ENCODE measurements around the gene FAM81B. TPM values are rescaled to one million over a fixed set of nuclear protein-coding genes. Genes with fewer than 3 reads are reported as not detected.

The FAM81B gene
- total RNA-seq, 1 donor from 2014 or later, result 2.4 TPM

DNA sequence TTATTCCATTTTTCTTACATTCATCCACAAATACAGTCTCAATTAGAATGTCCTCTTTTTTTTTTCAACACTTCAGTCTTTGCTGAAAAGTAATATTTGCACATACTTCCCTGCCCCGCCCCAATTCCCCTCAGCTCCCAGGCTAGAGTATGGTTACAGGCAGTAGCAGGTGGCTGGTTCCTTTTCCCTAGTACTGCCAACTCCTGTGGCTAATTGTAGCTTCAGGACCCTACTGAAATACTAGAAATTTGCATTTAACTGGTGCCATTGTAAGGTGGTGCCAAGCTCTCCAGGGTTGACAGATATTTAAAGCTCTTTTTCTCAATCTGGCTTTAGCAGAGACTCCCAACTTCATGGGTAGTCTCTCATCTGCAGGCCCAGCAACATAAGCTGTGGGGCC, 80.3 kb downstream of the FAM81B start:
- peaks cover 5% of the 10 kb centered on the region for H3K4me1 Mint-ChIP-seq (ENCODE audit: unreplicated experiment)
- no peaks in the 10 kb centered on the region for H3K27me3 Mint-ChIP-seq
- TF ChIP-seq, protein P1, sequence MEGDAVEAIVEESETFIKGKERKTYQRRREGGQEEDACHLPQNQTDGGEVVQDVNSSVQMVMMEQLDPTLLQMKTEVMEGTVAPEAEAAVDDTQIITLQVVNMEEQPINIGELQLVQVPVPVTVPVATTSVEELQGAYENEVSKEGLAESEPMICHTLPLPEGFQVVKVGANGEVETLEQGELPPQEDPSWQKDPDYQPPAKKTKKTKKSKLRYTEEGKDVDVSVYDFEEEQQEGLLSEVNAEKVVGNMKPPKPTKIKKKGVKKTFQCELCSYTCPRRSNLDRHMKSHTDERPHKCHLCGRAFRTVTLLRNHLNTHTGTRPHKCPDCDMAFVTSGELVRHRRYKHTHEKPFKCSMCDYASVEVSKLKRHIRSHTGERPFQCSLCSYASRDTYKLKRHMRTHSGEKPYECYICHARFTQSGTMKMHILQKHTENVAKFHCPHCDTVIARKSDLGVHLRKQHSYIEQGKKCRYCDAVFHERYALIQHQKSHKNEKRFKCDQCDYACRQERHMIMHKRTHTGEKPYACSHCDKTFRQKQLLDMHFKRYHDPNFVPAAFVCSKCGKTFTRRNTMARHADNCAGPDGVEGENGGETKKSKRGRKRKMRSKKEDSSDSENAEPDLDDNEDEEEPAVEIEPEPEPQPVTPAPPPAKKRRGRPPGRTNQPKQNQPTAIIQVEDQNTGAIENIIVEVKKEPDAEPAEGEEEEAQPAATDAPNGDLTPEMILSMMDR (conservative IDR thresholded peaks at IDR 0.05), result no peak
- DNase-seq (ENCODE audit: extremely low spot score, unreplicated experiment), result no peak
- no peak overlapping the region for H3K4me3 Mint-ChIP-seq
- H3K36me3 Mint-ChIP-seq, result peaks cover 40% of the 10 kb centered on the region
- H3K9me3 Mint-ChIP-seq, result no peaks in the 10 kb centered on the region
- no peak overlapping the region for H3K27ac Mint-ChIP-seq

DNA sequence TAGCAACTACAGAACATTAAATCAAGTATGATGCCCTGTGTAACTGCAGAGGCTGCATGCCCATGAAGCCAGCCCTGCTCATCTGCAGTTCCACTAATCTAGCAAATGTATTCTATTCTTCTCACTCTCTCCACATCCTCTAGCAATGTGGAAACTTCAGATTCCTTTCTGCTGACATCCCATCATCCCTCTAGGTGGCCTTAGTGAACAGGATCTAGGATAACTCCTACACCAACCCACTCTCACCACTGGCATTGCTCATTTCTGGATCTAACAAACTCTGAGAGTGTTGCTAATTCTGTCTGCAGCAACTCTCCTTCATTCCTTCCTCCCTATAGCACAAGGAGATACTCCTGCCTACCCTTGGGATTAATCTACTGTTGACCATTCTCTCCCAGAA, 80.8 kb downstream of the FAM81B start:
- Mint-ChIP-seq H3K36me3 (peaks cover 44% of the 10 kb centered on the region), H3K4me3 (no peak overlapping the region), H3K9me3 (no peaks in the 10 kb centered on the region), H3K27ac (no peak overlapping the region), H3K27me3 (no peaks in the 10 kb centered on the region), H3K4me1 (ENCODE audit: unreplicated experiment) (peaks cover 5% of the 10 kb centered on the region)
- TF ChIP-seq, protein P1 (conservative IDR thresholded peaks at IDR 0.05), result no peak
- DNase-seq (ENCODE audit: extremely low spot score, unreplicated experiment), result no peak

DNA sequence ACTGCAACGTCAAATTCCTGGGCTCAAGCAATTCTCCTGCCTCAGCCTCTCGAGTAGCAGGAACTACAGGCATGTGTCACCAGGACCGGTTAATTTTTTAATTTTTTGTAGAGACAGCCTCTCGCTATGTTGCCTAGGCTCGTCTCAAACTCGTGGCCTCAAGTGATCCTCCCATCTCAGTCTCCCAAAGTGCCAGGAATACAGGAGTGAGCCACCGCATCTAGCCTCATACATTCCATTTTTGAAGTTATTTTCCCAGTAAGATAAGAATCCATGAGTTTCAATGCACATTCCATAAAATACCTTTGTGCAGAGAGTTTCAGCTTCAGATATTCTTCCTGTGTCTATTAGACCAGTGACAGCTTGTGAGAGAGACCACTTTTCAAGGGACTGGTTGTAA, 93.3 kb downstream of the FAM81B start:
- DNase-seq (ENCODE audit: extremely low spot score, unreplicated experiment), result no peak
- peaks cover 65% of the 10 kb centered on the region for H3K36me3 Mint-ChIP-seq
- H3K4me3 Mint-ChIP-seq, result no peak overlapping the region

DNA sequence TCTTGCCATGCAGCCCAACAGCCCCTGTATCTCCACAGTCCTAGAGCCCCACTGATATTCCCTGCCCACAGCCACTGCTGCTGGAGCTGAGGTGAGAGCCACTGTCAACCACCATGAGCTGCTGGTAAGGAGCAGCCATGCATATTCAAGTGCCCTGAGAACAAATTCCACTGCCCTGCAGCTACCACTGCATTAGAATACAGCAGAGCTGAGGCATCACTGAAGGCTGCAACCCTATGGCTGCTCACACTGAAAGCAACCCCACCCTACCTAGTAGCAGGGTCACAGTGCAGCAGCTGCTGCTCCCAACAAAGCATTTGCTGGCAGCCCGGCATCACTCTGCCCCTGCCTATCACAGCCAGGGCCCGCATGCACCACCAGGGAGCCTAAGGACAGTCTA, 95.0 kb downstream of the FAM81B start:
- Mint-ChIP-seq H3K27me3 (no peaks in the 10 kb centered on the region), H3K4me1 (ENCODE audit: unreplicated experiment) (no peaks in the 10 kb centered on the region), H3K36me3 (peaks cover 65% of the 10 kb centered on the region), H3K4me3 (no peak overlapping the region), H3K27ac (no peak overlapping the region), H3K9me3 (peaks cover 10% of the 10 kb centered on the region)
- TF ChIP-seq, protein P1 (conservative IDR thresholded peaks at IDR 0.05), result no peak
- DNase-seq (ENCODE audit: extremely low spot score, unreplicated experiment), result no peak

More for the DNA sequence above, 93.3 kb downstream of the FAM81B start:
- H3K27ac Mint-ChIP-seq, result no peak overlapping the region
- no peaks in the 10 kb centered on the region for H3K4me1 Mint-ChIP-seq (ENCODE audit: unreplicated experiment)
- H3K9me3 Mint-ChIP-seq, result peaks cover 9% of the 10 kb centered on the region
- TF ChIP-seq, protein P1 (conservative IDR thresholded peaks at IDR 0.05), result no peak
- no peaks in the 10 kb centered on the region for H3K27me3 Mint-ChIP-seq

DNA sequence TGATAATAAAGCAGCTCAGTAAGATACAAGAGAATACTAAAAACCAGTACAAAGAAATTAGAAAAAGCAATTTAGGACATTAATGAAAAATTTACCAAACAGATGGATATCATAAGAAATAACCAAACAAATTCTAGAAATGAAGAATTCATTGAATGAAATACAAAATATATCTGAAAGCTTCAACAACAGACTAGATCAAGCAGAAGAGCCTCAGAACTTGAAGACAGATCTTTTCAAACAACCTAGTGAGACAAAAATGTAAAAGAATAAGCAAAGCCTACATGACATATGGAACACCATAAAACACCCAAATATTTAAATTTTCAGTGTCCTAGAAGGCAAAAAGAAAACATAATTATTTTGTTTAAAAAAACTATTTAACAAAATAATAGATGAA, 96.7 kb downstream of the FAM81B start:
- Mint-ChIP-seq H3K27me3 (no peaks in the 10 kb centered on the region), H3K4me3 (no peak overlapping the region), H3K27ac (no peak overlapping the region), H3K4me1 (ENCODE audit: unreplicated experiment) (no peaks in the 10 kb centered on the region), H3K9me3 (peaks cover 10% of the 10 kb centered on the region), H3K36me3 (peaks cover 59% of the 10 kb centered on the region)
- TF ChIP-seq, protein P1 (conservative IDR thresholded peaks at IDR 0.05), result no peak
- DNase-seq (ENCODE audit: extremely low spot score, unreplicated experiment), result no peak

Other genes starting within 250 kb of the FAM81B start
- gene MCTP1, start 106.3 kb upstream of the FAM81B start, total RNA-seq (ENCODE audit: low replicate concordance), result 4.6 and 14.8 TPM in 2 replicates
- 71.2 and 83.4 TPM in 2 replicates for gene SKIC3, start 163.6 kb downstream of the FAM81B start, total RNA-seq (ENCODE audit: low replicate concordance)
- gene ARSK, start 163.7 kb downstream of the FAM81B start, total RNA-seq (ENCODE audit: low replicate concordance), result 8.1 and 9.1 TPM in 2 replicates
- not detected in 2 replicates for gene GPR150, start 228.7 kb downstream of the FAM81B start, total RNA-seq (ENCODE audit: low replicate concordance)